Smooth muscle cell of the brain vasculature (primary cell): ENCODE results near the gene CDYL.
"Not testable (repeated sequence)": the region's sequence is repeated elsewhere in the genome, so short reads cannot be mapped to it uniquely, and the experiment has no call there.

Experiments used
- DNase-seq: peaks from one replicate; pipeline ENCODE4 v3.0.0-alpha.2; 2012; ENCODE audit warnings: low read depth, low spot score

CDYL gene

DNA sequence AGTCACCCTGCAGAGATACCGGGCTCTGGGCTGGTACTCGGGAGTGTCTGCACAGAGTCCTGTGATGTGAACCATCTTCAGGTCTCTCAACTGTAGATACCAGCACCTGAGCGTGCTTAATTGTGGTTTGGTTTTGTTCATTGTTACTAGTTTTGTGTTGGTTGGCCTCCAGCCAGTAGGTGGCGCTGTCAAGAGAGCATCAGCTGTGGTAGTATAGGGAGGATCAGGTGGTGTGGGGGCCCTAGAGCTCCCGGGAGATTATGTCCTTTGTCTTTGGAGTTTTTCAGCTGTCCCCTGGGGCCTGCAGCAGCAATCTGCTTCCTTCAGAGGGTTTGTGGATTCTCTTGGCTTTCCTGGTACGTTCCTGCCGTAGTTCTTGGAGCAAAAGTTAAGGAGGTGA, 67.9 kb downstream of the CDYL start:
- DNase-seq: no peak

DNA sequence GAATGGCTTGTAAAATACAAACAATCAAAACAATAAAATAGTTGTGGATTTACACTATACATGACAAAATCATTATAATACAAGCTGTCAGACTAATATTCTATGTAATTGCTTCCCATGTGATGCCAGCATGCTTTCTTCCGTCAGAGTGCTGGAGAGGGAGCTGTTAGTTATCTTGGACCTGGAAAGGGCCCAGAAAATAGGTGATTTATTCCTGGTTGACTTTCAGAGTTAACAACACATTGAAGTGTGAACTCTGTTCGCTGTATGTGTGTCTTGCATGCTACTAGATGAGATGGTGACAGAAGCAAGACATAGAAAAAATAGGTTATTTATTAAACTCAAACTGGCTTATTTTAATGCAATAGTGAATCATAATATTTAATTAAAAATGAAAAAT, 70.2 kb downstream of the CDYL start:
- DNase-seq: no peak

DNA sequence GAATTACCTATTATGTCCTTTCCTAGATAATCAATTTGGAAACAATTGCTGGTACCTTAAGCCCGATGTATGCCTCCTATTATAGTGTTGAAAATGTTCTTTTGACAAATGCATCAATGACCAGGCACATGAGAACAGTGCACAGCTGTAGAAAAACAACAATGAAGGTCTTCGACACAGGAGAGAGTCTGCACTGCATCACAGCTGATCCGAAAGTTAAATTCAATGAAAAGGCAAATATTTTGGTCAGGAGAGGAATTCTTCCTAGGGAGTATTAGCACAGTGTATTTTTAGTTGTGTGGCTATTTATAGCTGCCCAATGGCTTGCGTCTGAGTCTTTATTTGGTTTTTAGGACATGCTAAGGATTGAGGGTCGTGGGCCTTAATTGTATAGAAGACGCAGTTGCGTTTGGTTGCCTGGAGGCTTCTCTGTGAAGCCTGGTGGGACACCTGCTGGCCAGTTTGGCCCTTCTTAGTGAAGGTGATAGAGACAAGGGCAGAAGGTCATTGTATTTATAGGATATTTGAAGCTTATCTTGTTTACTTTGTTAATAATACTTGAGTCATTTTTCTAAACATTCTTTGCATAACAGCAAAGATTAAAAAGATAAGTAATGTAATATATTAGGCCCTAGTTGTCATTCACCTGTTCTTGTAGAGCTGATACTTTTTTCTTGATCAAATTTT, 72.3 kb downstream of the CDYL start:
- no peak for DNase-seq

DNA sequence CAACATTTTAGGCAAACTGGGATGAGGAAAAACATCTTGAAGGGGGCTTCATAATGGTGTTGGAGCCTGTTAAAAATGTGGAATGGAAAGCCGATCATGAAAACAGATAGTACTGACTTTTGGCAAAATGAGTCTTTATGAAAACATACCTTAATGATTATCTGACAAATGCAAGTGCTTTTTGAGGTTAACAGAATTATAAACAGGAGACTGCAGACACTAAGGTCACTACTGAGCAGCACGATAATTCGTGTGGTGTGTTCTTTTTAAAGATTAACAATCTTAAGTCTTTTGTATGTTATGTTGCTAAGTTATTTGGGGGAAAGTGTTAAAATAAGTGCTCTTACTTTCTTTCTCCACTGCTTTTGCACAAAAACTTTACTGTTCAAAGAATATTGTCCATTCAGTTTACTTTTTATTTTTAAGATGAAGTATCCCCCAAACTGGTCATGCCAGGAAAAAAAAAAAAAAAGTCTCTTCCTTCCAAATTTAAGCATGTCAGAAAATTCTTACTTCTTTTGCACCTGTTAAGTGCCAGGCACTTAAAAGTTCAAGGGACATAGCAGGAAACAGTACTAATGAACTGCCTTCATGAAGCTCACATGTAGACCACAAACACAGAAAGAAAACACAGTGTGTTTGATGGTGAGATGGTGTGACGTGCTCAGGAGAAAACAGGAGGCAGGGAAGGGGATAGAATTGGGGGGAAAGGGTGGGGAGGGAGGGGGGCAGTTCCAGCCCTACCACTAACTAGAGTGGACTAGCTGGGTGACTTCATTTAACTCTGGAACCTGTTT, 73.2 kb downstream of the CDYL start:
- no peak for DNase-seq

DNA sequence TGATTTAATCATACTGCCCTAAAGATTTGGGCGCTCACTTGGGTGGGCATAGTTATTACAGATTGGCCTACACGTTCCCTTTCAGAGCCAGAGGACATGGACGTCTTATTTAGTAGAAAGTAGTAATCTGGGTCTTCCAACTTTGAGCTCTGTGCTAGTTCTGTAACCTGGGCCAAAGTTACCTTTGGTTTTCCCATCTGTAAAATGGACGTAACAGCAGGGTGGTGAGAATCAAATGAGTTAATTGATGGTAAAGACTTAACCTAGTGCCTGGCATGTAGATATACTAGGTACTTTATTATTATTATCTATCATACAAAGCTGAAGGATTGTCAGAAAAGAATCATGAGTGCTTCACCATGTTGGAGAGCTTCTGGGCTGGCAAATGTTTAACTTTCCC, 74.8 kb downstream of the CDYL start:
- DNase-seq: no peak

DNA sequence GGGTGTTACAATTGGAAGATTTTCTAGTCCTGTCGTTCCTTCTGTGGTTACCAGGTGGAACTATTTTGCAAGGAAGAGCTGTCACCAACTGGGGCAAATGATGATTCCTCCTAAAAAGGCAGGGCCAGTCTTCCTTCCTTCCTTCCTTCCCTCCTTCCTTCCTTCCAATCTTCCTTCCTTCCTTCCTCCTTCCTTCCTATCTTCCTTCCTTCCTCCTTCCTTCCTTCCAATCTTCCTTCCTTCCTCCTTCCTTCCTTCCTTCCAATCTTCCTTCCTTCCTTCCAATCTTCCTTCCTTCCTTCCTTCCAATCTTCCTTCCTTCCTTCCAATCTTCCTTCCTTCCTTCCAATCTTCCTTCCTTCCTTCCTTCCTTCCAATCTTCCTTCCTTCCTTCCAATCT, 76.0 kb downstream of the CDYL start:
- not testable (repeated sequence) for DNase-seq

DNA sequence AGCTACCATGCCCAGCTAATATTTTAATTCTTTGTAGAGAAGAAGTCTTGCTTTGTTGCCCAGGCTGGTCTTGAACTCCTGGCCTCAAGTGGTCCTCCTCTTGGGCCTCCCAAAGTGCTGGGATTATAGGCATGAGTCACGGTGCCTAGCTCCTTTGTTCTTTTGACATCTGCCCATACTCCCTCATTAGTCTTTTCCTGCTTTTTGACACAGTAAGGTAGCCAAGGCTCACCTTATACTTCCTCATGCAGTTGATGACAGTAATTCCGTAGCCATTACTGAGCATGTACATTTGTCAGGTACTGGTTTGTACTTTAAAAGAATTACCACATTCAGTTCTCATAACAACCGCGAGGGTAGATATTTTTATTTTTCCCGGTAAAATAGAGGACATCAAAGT, 76.7 kb downstream of the CDYL start:
- no peak for DNase-seq

DNA sequence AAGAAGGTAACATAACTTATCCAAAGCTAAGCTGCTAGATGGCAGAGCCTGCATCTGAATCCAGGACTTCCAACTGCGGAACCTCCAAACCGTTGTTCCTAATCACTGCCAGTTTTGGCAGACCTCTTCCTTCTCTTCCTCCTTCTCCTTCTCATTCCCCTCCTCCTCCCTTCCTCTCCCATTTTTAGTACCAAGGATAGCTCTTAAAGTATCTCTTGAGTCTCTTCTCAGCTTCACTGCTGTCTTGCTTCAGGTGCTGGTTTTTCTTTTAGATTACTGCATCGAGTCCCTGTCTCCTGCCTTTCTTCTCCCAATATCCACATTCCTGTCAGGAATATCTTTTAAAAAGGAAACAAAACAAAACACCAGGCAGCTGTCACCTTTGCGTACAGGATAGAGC, 77.1 kb downstream of the CDYL start:
- DNase-seq: no peak

DNA sequence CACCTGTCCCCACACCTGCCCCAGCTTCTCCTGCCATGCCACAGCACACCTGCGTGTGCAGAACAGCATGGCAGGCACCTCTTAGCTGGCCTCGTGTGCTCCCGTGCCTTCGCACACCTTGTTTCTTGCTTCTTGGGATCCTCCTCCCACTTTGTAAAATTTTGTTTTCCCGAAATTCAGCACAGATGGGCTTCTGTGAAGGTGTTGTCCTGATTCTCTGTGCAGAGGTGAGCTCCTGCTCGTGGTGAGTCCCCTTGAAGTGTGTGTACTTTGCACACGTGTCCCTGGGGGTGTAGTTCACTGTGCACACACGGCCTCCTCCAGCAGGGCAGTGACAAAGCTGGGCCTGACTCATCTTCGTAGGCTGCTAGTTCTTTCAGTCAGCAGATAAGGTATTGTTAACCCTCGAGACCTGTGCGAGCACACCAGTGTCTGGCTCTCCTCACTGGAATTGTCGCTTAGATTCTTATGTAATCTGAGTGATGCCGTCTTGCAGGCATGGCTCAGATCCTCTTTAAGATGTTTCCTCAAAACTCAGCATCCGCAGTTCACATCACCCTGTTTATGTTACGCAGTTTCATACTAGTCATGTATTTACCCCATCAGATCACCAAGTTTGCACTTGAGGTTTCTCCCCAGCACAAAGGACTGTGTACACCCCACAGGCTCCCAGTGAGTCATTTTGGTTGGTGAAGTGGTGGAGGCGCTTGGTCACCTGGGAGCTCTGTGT, 77.7 kb downstream of the CDYL start:
- no peak for DNase-seq

DNA sequence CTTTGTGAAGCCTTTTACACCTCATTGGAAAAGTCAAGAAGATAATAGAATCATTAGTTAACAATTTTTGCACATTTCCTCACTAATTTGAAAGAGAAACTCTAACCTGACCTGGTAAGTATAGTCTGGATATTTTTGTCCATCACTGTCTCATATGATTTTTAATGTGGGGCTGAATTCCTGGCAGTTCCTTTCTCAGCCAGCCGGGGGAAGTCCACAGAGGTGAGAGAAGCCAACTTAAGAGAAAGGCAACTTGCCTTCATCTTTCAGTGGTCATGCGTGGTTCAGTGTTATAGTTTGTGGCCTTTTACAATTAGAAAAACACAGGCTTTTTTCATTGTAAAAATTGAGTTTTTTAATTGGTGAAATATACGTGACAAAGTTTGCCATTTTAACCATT, 80.6 kb downstream of the CDYL start:
- DNase-seq: no peak

DNA sequence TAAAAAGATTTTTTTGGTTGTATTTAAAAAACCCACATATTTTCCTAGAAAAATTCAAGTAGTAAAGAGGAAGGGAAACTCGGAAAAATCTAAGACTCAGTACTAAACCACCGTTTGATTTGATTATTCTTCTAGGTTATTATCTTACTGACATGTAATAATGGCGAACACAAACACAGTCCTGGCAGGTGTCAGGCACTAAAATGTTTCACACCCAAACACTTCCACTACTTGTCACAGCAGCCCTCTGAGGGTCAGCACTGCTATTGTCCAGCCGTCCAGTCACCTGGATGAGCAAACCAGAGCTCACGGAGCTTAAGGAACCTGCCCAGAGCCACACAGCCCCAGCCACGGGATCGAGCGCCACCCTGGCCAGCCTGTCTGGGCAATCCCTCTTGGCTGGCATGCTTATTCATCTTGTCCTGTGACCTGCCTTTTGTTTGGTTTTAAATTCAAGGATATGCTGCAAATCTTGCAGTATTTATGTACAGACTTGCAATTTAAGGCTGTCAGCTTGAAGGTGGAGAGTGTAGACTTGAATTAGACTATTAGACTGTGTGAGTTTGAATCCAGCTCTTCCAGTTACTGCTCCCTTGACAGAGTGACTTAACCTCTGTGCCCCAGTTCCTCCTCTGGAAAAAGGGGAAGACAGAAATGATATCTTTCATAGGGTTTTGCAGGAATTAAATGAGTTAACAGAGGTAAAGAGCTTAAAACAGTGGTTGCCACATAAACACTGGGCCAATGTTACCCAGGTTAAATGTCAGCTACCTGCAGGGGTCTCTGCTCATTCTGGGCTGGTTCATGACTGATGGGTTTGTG, 82.2 kb downstream of the CDYL start:
- DNase-seq: no peak

DNA sequence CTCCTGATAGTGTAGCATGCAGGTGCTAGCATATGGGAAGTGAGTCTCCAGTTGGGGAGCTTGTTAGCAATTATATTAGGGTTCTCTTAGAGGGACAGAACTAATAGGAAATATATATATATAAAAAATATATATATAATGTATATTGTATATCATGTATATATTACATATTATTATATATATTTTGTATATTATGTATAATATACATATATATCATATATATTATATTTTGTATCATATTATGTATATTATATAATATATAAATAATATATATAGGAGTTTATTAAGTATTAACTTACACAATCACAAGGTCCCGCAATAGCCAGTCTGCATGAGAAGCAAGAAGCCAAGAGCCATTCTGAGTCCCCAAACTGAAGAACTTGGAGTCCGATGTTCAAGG, 84.2 kb downstream of the CDYL start:
- DNase-seq: no peak

DNA sequence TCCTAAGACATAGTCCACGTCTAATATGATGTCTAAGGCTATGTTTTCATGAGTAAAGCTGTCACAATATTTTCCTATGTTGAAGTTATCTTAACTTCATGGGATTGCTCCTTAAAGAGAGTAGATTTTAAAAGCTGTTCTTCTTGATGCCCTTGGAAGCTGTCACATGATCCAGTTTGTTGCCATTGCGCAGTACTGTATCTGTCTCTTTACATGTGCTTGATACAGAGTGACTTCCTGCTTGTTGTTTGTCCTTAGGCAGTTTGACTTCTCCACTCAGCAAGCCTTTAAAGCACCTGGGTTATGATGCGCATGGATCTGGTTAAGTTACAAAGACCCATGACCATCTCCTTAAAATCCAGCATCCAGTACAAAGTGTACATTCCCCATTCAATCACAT, 85.4 kb downstream of the CDYL start:
- no peak for DNase-seq

DNA sequence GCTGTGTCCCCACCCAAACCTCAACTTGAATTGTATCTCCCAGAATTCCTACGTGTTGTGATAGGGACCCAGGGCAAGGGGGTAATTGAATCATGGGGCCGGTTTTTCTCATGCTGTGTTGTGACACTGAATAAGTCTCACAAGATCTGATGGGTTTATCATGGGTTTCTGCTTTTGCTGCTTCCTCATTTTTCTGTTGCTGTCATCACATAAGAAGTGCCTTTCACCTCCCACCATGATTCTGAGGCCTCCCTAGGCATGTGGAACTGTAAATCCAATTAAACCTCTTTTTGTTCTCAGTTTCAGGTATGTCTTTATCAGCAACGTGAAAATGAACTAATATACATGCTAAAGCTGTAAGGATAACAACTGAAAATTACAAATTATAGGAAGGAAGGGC, 88.3 kb downstream of the CDYL start:
- no peak for DNase-seq

DNA sequence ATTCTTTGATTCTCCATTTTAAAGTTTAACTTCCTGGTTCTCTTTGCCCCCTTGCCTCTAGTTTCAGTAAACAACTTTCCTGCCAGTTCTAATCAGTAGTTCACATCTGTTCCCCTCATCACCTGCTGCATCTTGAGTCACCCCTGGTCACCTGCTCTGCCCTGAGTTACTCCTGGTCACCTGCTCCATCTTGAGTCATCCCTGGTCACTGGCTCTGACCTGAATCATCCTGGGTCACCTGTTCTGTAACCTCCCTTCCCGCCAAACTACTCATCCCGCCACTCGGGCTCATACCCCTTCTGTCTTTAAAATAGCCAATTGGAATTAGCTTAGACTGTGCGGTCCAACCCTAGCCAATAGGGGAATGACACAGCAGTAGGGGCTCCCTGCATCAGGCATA, 88.8 kb downstream of the CDYL start:
- not testable (repeated sequence) for DNase-seq

DNA sequence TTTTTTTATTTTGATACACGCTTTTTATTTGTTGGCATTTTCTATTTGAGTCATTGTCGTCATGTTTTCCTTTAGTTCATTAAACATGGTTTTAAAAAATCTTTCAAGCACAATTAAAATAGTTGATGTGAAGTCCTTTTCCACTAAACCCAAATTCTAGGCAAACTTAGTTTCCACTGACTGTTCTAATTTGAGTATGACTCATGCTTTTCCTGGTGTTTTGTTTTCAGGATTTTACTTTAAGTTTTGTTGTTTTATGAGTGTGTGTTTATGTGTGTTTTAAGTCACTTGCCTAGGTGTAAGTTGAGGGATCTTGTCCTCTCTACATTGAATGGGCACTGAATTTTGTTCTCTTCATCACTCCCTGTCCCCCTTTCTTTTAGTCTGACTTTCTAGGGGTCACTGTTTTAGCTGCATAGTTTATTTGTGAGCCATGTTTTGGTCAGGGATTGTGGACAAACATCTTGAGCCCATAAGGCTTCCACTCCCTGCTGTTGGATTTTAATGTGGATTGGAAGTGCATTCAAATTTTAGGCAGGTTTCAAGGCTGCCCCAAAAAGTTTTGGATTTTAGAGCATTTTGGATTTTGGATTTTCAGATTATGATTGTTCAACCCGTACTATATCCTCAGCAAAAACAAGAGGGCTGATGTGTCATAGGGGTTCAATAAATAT, 94.8 kb downstream of the CDYL start:
- DNase-seq: no peak

DNA sequence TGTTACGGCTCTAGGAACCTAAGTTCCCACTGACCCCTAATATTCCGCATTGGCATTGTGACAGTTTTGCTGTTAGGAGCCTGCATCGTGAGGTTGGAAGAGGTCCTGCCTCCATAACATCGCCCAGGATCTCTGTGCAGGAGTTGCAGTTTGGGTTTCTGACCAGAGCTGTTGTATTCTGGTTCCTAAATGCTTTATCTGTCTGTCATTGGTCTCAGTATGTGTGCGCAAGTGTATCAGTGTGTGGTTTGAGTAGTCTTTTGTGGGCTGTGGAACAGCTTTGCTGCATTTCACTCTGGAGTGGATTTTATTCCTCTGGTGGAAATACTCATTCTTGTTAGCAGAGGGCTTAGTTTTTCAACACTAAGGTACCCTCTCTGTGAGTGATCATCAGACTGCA, 95.6 kb downstream of the CDYL start:
- no peak for DNase-seq

DNA sequence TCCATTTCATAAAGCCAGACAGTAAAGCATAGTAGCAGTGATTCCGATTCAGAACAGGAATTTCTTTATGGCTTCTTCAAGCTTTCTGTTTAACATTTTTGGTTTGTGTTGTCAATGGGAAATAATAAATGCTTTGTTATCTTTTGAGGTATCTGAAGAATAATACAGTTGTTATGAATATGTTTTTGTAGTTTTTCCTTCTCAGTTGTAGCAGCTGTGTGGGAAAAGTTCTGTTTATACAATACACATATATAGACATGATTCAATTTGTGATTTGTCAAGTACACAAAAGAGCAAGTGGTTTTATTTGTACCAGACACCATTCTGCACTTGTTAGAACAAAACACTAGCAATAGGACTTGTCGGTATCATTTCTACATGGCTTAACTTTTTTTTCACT, 96.6 kb downstream of the CDYL start:
- DNase-seq: no peak

DNA sequence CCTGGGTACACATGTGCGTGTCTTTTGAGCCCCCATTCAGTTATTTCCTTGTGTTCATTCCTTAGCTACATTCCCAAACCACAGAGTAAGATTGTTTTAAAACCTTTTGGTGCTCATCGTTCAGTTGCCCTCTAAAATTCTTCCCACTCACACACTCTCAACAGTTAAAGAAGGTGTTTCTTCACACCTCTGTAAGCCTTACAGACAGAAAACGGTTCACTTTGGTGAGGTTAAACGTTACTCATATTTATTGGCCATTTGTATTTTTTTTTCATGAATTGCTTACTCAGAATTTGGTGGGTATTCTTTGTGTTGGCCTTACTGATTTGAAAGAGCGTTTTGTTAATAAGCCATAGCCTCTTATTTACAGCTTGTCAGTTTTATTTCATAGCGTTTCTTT, 97.7 kb downstream of the CDYL start:
- DNase-seq: no peak

DNA sequence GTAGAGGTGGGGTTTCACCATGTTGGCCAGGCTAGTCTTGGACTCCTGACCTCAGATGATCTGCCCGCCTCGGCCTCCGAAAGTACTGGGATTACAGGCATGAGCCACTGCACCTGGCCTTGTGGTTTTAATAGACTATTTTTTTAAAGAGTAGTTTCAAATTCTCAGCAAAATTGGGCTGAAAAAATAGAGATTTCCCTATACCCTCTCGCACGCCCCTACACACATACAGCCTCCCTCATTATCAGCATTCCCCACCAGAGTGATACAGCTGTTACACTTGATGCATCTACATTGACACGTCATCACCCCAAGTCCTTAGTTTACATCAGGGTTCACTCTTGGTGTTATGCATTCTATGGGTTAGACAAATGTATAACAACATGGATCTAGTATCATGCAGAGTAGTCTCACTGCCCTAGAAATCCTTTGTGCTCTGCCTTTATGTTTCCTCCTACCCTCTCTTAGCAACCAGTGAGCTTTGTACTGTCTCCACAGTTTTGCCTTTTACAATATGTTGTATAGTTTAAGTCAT, 103.6 kb downstream of the CDYL start:
- DNase-seq: no peak

DNA sequence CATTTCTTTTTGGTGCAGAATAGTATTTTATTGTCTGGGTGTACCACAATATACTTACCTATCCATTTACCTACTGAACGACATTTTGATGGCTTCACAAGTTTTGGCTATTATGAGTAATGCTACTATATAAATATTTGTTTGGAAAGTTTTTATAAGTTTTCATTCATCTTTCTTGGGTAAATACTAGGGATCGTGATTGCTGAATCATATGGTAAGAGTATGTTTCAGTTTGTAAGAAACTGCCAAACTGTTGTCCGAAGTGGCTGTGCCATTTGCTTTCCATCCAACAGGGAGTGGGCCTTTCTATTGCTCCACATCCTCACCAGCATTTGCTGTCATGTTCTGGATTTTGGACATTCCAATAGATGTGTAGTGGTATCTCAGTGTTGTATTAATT, 104.2 kb downstream of the CDYL start:
- DNase-seq: no peak
